Transverse colon (tissue), 3 donors: Measurements from ENCODE around the gene AKIRIN1.

ENCODE experiments used
- CTCF ChIP-seq, 5 experiments: fragments of 200-600 bp in 3 of 5; fragments of 450-650 bp in 2 of 5; sonication (generic) in 3 of 5; IDR thresholded peaks; 1 replicate in 2 of 5; 2 replicates in 3 of 5; pipeline ENCODE4 v1.5.1; 2016 to 2017; ENCODE audit warnings: antibody characterized with exemption in 5 of 5, inconsistent platforms in 3 of 5, mild to moderate bottlenecking in 2 of 5, moderate library complexity in 1 of 5
- EP300 ChIP-seq: sonication (generic); formaldehyde crosslinking; IDR thresholded peaks from one replicate; pipeline ENCODE4 v1.6.1; 2017; ENCODE audit warnings: antibody characterized with exemption, low read depth
- POLR2A ChIP-seq: fragments of 450-650 bp; IDR thresholded peaks from one replicate; pipeline ENCODE4 v1.6.1; 2016; ENCODE audit warnings: antibody characterized with exemption, mild to moderate bottlenecking, moderate library complexity

GRCh38 chr1:39034114-39034654 is 43.1 kb downstream of the AKIRIN1 start:
- no peak for TF ChIP-seq POLR2A
- TF ChIP-seq CTCF (IDR thresholded peaks at IDR 0.05), result no peak
- no peak for TF ChIP-seq EP300
